Placental epithelial cell (primary cell): Measurements from ENCODE around the gene WDHD1. TPM values are rescaled to one million over a fixed set of nuclear protein-coding genes. Genes with fewer than 3 reads are reported as not detected.

Experiments
- total RNA-seq: library from RNA; depleted of rRNA; stranded (reverse); fragments of >200 nt; gene quantifications from 2 replicates; pipeline ENCODE4 v1.2.3, GENCODE V29; 2012

Gene WDHD1, protein sequence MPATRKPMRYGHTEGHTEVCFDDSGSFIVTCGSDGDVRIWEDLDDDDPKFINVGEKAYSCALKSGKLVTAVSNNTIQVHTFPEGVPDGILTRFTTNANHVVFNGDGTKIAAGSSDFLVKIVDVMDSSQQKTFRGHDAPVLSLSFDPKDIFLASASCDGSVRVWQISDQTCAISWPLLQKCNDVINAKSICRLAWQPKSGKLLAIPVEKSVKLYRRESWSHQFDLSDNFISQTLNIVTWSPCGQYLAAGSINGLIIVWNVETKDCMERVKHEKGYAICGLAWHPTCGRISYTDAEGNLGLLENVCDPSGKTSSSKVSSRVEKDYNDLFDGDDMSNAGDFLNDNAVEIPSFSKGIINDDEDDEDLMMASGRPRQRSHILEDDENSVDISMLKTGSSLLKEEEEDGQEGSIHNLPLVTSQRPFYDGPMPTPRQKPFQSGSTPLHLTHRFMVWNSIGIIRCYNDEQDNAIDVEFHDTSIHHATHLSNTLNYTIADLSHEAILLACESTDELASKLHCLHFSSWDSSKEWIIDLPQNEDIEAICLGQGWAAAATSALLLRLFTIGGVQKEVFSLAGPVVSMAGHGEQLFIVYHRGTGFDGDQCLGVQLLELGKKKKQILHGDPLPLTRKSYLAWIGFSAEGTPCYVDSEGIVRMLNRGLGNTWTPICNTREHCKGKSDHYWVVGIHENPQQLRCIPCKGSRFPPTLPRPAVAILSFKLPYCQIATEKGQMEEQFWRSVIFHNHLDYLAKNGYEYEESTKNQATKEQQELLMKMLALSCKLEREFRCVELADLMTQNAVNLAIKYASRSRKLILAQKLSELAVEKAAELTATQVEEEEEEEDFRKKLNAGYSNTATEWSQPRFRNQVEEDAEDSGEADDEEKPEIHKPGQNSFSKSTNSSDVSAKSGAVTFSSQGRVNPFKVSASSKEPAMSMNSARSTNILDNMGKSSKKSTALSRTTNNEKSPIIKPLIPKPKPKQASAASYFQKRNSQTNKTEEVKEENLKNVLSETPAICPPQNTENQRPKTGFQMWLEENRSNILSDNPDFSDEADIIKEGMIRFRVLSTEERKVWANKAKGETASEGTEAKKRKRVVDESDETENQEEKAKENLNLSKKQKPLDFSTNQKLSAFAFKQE
- total RNA-seq: 4.9 and 7.1 TPM in 2 replicates

DNA sequence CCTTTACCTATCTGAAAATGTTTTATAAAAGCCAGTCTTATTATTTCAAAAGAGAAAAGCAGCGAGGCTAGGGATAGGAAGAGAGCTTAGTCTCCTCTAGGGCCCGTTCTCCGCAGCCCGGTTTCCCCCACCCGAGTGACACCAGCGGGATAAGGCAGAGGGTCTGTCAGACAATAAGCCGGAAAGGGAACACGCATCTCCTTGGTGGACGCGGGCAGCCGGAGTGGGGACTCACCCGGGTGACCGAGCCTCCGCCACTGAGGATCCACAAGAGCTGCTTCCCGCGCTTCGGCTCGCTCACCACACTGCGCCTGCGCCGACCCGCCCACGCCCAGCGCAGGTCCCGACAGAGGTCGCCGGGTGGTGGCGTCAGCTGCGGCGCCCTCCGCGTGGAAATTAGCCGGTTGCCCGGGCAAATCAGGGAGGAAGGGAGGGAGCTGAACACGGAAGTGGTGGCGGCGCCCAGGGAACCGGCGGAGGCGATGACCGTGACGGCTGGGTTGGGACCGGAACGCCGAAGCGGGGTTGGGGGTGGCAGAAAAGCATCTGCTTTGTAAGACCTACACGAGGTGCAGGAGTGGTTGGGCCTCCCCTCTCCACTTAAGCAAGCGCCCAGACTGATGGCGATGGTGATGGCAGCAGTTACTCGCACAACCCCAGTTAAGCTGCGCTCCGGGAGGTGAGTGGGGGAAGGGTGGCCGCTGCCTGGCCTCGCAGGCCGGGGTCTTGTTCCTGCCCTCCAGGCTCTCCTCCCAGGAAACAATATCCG lies at the start of gene WDHD1, which contains the start of gene SOCS4:
WDHD1 (minus strand) TSS at position 307 of the 769 bp plus-strand sequence. CDS start 312 bp downstream, outside the sequence.
SOCS4 (plus strand) TSS at position 444 of the 769 bp plus-strand sequence. CDS start 15,806 bp downstream, outside the sequence.

DNA sequence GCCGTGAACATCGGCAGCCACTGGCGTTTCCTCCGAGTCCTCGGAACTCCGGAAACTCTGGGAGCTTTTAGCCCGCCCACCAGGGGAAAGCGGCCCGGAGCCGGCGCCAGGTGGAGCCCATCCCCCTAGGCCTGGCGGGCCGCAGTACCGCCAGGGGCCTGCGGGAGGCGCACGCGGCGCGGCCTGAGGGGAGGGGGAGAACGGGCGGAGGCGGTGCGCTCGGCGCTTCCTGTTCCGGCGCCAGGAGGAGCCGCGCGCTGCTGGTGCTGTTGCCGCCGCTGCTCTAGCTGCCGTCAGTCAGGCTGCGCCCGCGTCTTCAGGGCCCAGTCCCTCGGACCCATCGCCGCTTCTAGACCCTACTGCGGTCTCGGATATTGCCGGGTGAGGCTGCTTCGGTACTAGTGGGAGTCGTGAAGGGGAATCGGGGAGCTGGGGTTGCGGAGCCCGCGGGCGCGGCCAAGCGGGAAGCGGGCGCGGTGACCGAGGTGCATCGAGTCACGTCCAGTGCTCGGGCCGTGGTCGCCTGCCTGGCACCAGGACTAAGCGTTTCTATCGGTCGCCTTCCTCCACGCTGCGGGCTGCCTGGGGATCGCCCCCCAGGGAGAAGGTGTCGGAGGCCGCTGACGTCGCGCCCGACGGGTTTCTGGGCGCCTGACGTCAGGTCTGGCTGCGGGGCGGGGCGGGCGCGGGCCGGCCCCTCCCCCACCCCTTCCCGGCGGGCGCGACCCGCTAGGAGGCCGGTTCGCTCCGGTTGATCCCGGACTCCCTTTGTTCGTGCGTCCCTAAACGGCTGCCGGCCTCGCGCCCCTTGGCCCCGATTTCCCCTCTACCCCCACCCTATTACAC lies 24.7 kb upstream of the WDHD1 start, which contains the start of gene MAPK1IP1L:
MAPK1IP1L (plus strand) TSS at position 225 of the 846 bp plus-strand sequence. CDS start 10,037 bp downstream, outside the sequence.

DNA sequence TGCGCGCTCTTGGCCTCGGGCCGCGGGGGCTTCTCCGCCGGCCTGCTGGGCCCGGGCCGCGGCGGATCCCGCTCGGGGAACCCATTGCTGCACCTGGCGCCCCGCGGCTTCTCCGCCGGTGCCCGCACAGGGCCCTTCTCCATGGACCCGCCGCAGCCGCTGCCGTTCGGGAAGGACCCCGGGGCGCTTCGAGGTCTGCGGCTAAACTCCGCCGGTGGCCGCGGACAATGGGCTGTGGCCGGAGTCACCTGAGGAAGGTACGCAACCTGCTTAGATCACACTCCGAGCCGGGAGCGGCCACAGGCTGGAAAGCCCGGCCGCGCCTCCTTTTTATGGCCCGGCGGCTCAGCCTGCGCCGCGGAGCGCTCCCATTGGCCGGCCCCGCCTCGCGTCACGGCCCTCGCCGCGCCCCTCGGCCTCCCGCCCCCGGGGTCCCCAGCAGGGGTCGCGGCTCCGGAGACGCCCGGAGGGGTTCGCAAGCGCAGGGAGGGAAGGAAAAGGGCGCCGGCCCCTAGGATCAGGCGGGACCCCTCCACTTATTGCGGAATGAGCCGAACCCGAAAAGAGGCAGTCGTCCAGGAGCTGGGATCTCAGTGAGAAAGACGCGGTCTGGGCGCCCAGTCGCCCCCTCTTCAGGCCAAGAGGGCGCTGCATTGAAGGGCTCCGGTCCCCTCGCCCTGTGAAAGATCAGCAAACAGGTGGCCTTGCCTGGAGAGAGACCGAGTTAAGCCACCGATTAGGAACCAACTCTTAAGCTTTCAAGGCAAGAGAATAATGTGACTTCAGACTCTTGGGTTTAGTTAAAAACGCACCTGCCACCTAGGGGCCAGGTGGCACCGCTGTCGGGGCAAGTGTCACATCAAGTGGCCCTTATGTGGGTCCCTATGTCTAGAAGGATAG lies 124.1 kb downstream of the WDHD1 start, which contains the start of gene GCH1:
GCH1 (minus strand) TSS at position 306 of the 900 bp plus-strand sequence; CDS start at position 143, 163 bp downstream.

Other genes starting within 250 kb of the WDHD1 start
- under 0.01 and 0.87 TPM in 2 replicates for gene GCH1, start 124.3 kb downstream of the WDHD1 start, total RNA-seq
- gene SOCS4, start 137 bp upstream of the WDHD1 start, total RNA-seq: 7.5 and 12.6 TPM in 2 replicates
- gene MAPK1IP1L, start 24.5 kb upstream of the WDHD1 start, total RNA-seq: 29.1 and 78.1 TPM in 2 replicates
- gene LGALS3, start 102.2 kb upstream of the WDHD1 start, total RNA-seq: 237 and 781 TPM in 2 replicates
- gene DLGAP5, start 164.5 kb upstream of the WDHD1 start, total RNA-seq: 3.5 and 11.1 TPM in 2 replicates
- gene FBXO34, start 244.3 kb upstream of the WDHD1 start, total RNA-seq: 21.0 and 22.0 TPM in 2 replicates